ENCODE results near the gene GUCY1A1.

GUCY1A1 gene

DNA sequence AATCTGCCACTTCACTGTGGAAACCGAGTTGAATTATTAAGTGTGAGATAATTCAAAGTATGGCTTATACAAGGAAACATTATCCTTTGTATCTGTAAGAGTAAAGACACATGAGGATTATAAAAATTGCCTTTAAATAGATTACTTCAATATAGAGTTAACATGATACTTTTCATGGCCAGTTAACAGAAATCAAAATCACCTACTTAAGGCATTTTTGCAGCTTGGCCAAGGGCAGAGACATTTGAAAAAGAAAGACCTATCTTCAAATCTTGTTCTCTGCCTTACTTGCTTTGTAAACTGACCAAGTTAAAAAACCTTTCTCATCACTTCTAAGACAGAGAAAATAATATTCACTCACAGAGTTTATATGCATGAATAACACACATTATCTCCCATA lies 47.3 kb downstream of the GUCY1A1 start:
- TF ChIP-seq GATA1 (IDR thresholded peaks at IDR 0.05; ENCODE audit: low read depth, low read length) (no peak), POLR2A (IDR thresholded peaks at IDR 0.05; ENCODE audit: low read length) (no peak)
- no peak for DNase-seq

DNA sequence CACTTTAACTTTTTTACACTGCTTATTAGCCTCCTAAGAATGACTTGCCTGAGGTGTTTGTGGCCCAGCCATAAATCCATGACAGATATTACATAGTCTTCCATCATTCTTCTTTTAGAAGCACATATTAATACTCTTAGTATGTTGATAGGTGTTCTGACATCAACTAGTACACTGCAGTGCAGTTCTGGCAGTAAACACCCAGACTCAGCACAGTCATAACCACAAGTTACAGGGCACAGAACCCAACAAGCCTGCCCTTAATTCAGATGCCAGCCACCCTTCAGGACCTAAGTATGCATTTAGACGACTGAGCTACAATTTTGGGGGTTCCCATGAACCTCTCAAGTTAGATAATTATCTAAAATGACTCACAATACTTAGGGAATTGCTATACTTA lies 55.7 kb downstream of the GUCY1A1 start:
- DNase-seq = no peak
- TF ChIP-seq POLR2A (IDR thresholded peaks at IDR 0.05; ENCODE audit: low read length) (no peak), GATA1 (IDR thresholded peaks at IDR 0.05; ENCODE audit: low read depth, low read length) (no peak)

DNA sequence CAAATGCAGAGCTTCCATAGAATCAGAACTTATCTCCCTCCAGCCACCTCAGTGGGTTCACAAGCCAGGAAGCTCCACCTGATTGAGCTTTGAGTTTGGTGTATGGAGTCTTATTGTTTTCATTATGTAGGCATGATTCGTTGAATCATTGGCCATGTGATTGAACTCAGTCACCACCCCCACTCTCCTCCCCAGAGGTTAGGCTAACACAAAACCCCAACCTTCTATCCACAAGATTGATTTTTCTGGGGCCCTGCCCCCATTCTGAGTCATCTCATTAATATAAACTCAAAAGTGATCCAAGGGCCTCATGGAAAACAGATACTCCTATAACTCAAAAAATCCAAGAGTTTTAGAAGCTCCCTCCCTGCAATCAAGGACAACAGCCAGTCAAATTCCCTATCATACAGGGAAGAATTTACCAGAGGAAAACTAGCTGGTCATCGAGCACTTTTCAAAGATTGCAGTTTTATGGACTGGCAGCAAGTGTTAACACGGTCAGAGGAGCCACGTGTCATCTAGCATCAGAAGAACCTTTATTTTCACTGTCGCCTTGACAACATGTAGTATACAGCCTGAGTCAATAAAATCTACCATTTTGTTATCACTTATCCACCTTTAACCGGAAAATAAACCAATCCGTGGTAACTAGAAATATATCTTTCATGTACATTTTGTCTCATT lies 56.3 kb downstream of the GUCY1A1 start:
- TF ChIP-seq GATA1 (IDR thresholded peaks at IDR 0.05; ENCODE audit: low read depth, low read length) (no peak), POLR2A (IDR thresholded peaks at IDR 0.05; ENCODE audit: low read length) (no peak)
- DNase-seq = no peak

DNA sequence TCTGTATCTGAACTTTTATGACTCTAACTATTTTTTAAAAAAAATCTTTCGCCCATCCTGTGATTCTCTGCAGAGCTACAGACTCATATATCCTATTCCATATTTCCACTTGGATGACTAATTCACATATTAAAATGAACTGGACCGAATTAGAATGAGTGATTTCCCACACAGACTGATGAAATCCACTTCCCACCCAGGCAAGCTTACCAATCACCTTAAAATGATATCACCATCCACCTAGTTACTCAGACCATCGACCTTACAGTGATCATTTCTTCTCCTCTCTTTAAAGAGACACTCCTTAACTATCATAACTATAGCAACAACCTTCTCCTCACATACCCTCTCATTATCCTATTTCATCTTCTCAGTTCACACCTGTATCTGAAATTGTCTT lies 58.1 kb downstream of the GUCY1A1 start:
- DNase-seq = no peak
- no peak for TF ChIP-seq POLR2A (IDR thresholded peaks at IDR 0.05; ENCODE audit: low read length)
- no peak for TF ChIP-seq GATA1 (IDR thresholded peaks at IDR 0.05; ENCODE audit: low read depth, low read length)

DNA sequence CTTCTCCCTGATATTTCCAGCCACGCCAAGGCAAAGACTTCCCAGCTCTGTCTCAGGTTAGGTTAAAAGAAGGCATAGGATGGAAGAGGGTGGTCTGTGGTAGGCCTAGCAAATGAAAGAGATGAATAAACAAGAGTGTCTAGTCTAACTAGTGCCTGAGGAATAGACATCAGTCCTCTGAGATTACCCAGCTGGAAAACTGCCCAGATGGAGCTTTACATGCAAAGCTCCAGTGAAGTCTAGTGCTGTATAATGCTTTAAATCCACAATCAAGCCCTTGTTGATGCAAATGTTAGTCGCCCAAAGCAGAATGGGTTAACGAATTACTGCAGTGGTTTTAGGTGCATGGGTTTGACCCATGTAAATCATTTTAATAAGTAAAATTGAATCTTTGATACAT lies 67.4 kb downstream of the GUCY1A1 start:
- TF ChIP-seq GATA1 (IDR thresholded peaks at IDR 0.05; ENCODE audit: low read depth, low read length) (no peak), POLR2A (IDR thresholded peaks at IDR 0.05; ENCODE audit: low read length) (no peak)
- no peak for DNase-seq

DNA sequence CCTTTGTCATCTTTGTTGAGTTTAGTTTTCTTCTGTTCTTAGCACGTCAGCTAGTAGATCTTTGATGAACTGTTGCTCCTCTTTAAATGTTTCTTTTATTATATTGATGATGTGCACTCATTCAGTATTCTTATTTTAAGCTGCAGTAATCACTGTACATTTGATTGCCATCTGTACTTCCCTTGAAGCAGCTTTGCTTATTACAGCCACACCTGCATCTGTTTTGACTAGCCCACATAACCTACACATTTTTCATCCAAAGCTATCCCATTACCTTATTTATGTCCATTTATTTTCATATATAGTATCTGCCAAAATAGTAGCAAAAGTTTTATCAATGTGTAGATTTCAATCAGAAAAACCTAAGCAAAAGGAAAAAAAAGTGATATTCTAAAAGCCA lies 68.3 kb downstream of the GUCY1A1 start:
- DNase-seq = no peak
- no peak for TF ChIP-seq POLR2A (IDR thresholded peaks at IDR 0.05; ENCODE audit: low read length)
- no peak for TF ChIP-seq GATA1 (IDR thresholded peaks at IDR 0.05; ENCODE audit: low read depth, low read length)

DNA sequence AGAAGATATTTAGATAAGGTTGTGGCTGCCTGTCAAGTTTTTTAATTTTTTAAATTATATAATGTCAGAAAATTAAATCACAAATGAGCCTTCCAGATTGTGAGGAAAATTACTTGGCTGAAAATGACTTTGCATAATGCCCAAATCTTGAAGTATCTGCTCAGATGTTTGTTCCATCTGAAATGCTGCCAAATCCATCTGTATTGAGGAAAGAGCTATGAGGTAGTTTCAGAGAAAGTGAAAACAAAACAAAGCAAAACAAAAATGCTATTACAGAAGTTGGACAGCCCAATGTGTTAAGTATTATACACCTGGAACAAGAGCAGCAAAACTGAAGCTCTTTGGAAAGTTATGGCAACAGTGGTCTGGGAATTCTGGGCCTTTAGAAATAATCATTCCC lies 68.8 kb downstream of the GUCY1A1 start:
- TF ChIP-seq GATA1 (IDR thresholded peaks at IDR 0.05; ENCODE audit: low read depth, low read length) = no peak
- no peak for TF ChIP-seq POLR2A (IDR thresholded peaks at IDR 0.05; ENCODE audit: low read length)
- DNase-seq = no peak

DNA sequence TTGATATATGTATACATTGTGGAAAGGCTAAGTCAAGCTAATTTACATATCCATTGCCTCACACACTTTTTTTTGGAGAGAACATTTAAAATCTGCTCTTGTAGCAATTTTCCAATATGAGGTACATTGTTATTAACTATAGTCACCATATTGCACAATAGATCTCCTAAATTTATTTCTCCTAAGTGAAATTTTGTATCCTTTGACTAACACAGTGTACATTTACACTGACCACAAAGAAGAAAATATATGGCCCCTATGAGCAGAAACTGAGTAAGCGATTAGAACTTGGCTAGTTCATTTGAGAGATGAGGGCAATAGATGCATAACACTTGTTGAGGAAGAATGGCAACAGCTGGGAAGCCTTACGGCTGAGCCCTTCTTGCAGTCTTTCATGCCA lies 71.9 kb downstream of the GUCY1A1 start:
- DNase-seq = no peak
- TF ChIP-seq POLR2A (IDR thresholded peaks at IDR 0.05; ENCODE audit: low read length) = no peak
- TF ChIP-seq GATA1 (IDR thresholded peaks at IDR 0.05; ENCODE audit: low read depth, low read length) = no peak

DNA sequence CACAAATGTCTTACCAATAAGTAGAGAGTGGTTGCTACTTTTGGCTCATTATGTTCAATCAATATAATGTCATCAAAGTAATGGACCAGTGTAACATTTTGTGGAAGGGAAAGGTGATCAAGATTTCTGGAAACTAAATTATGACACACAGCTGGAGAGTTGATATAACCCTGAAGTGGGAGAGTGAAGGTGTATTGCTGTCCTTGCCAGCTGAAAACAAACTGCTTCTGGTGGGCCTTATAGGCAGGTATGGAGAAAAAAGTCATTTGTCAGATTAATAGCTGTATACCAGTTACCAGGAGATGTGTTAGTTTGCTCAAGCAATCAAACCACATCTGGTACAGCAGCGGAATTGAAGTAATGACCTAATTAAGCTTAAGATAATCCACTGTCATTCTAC lies 74.9 kb downstream of the GUCY1A1 start:
- DNase-seq = no peak
- no peak for TF ChIP-seq POLR2A (IDR thresholded peaks at IDR 0.05; ENCODE audit: low read length)
- TF ChIP-seq GATA1 (IDR thresholded peaks at IDR 0.05; ENCODE audit: low read depth, low read length) = no peak

DNA sequence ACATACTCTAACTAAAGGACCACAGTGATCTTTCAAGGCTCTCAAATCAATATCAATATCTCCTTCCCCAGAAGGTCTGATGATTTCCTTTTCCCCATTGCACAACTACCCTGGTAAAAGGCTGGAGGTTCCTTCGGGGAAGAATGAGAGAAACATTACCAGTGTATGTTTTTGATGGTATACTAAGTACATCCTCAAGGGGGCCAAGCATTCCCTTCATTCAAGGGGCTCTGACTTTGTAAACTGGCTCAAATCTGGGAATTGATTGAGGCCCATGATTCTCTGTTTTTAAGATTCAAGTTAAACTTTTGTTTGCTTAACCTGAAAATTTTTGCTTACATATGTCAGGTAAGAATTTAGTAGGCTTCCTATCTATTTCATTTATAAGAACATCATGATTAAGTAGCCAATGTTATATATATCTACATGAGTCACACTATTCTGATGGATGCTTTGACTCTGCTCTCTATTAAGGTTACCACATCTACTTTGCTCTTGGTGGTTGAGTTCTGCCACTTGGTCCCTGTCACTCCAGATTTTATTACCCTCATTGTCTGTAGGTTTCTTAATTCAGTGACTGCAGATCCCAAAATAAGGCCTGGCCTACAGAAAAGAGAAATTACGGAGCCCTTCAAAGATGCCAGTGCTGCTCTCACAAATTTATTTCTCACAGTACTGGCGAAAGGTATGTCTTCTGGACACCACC lies 75.8 kb downstream of the GUCY1A1 start:
- TF ChIP-seq GATA1 (IDR thresholded peaks at IDR 0.05; ENCODE audit: low read depth, low read length) (no peak), POLR2A (IDR thresholded peaks at IDR 0.05; ENCODE audit: low read length) (no peak)
- DNase-seq = no peak

DNA sequence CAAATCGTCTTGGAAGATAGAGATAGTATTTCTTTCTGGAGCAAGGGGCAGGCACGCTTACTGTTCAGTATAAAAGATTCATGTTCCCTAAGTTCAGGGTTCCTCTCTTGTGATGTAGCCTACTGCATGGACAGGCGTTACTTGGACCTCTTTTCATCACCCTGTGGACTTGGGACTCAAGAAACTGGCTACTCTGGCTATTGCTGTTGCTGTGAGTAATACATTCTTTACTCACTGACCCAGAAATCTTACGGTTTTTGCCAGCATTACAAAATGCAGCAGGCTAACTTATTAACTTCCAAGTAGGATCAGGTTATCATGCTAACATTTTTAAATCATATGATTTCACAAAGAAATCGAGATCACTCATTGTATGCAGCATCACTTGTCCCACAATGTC lies 79.3 kb downstream of the GUCY1A1 start:
- TF ChIP-seq GATA1 (IDR thresholded peaks at IDR 0.05; ENCODE audit: low read depth, low read length) (no peak), POLR2A (IDR thresholded peaks at IDR 0.05; ENCODE audit: low read length) (no peak)
- DNase-seq = no peak

DNA sequence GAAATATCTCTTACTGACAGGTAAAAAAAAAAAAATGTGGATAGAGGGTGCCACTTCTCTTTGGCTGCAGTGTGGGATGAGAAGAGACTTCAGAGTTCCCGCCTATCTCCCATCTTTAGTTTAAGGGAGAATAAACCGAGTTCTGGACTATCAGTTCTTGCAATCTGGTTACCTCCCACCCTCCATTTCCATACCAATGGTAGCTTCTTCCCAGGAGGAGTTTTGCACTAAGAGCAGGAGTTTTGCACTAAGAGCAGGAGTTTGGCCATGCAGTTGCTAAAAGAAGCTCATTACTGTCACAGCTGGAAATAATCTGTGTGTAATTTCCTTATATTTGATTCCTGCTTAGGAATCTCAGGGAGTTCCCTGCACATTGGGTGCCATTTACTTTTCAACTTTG lies 81.4 kb downstream of the GUCY1A1 start:
- no peak for DNase-seq
- TF ChIP-seq POLR2A (IDR thresholded peaks at IDR 0.05; ENCODE audit: low read length) (no peak), GATA1 (IDR thresholded peaks at IDR 0.05; ENCODE audit: low read depth, low read length) (no peak)

DNA sequence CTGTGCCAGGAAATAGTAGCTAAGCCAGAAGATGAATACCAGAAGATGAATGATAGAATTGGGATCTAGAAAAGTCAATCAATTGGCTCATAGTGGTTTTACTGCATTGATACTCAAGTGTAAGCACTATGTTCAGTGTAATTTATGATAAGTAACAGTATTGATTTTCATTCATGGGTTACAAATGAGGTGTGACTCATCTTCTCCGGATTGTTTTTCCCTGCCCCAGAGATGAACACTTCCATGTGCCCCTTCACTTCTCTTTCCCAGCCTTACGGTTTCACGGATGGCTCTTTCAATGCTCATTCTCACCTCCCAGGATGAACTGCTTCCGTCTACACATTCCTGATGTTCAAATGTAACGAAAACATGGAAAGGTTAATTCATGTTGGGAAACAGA lies 82.4 kb downstream of the GUCY1A1 start:
- no peak for TF ChIP-seq POLR2A (IDR thresholded peaks at IDR 0.05; ENCODE audit: low read length)
- TF ChIP-seq GATA1 (IDR thresholded peaks at IDR 0.05; ENCODE audit: low read depth, low read length) = no peak
- DNase-seq = no peak

DNA sequence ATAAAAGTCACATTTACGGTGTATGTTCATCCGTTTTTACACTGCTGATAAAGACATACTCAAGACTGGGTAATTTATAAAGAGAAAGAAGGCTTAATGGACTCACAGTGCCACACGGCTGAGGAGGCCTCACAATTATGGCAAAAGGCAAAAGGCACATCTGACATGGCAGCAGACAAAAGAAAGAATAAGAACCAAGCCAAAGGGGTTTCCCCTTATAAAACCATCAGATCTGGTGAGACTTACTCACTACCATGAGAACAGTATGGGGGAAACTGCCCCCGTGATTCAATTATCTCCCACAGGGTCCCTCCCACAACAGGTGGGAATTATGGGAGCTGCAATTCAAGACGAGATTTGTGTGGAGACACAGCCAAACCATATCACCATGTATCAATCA lies 84.9 kb downstream of the GUCY1A1 start:
- no peak for DNase-seq
- no peak for TF ChIP-seq POLR2A (IDR thresholded peaks at IDR 0.05; ENCODE audit: low read length)
- TF ChIP-seq GATA1 (IDR thresholded peaks at IDR 0.05; ENCODE audit: low read depth, low read length) = no peak

DNA sequence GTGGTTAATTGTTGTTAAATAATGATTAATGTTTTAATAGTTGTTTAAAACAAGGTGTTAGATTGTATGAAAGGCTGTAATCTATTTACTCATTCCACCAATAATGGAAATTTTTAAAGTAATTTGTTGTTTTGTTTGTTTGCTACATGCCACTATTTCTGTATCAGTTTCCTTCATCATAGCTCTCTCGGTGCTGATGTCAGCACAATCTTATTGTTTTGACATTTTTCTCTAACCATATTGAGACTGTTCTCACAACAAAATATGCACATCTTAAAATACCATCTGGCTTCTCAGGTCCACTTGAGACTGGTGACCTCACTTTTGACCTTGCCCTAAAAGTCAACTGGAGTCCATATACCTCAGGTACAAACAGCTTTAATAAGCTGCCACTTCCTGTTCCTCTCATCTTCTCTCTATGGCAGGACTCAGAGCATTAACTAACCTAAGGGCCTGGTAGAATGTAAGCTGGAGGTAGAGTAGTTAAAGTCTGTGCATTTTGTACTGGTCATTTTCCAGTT lies 91.2 kb downstream of the GUCY1A1 start:
- TF ChIP-seq POLR2A (IDR thresholded peaks at IDR 0.05; ENCODE audit: low read length) (no peak), GATA1 (IDR thresholded peaks at IDR 0.05; ENCODE audit: low read depth, low read length) (no peak)

More for the DNA sequence above, 91.2 kb downstream of the GUCY1A1 start:
- no peak for DNase-seq
